Heart left ventricle (tissue), 13 donors: Measurements from ENCODE around the gene CD200R1.

Experiments used
- CTCF ChIP-seq, 12 donors: fragments of 200-600 bp; sonication (generic) in 4 of 12; IDR thresholded peaks; one replicate each; pipeline versions ENCODE4 v1.5.0 to v1.8.0; 2018 to 2022; ENCODE audit warnings: antibody characterized with exemption in 12 of 12, mild to moderate bottlenecking in 5 of 12
- POLR2A ChIP-seq, 2 donors: fragments of 450-650 bp; IDR thresholded peaks; one replicate each; pipeline ENCODE4 v1.6.1; 2017; ENCODE audit warnings: antibody characterized with exemption in 2 of 2, mild to moderate bottlenecking in 2 of 2, moderate library complexity in 2 of 2
- donor health status: ischemic (EF 13 %, LVEDD 7.1; RV severe dilation, severe dysfunction).
- donor health status: DM: no; HTN: yes; CAD: no.
- donor health status: DM: no; HTN: no; CAD: no.
- donor health status: ischemic (EF 25% LVEDD 6.9; RV normal size, moderate dysfunction).
- donor health status: ischemic (EF 25% LVEDD 5.7; RV mildly dilated, moderate dysfunction).
- donor health status: ischemic (EF 35%, LVEDD 5.7; RV mildly dilated, moderate dysfunction).
- donor health status: nonischemic (EF 11% LVEDD 7.7; RV severe dilation, severe dysfunction).
- donor health status: DM: yes; HTN: yes; CAD: no.
- donor health status: PGD.
- donor health status: ischemic (EF 29% LVEDD 5.4; RV normal size, mild dysfunction).
- donor health status: nonischemic (EF 23%, LVEDD 6.1; RV moderate dilation, normal function).

DNA sequence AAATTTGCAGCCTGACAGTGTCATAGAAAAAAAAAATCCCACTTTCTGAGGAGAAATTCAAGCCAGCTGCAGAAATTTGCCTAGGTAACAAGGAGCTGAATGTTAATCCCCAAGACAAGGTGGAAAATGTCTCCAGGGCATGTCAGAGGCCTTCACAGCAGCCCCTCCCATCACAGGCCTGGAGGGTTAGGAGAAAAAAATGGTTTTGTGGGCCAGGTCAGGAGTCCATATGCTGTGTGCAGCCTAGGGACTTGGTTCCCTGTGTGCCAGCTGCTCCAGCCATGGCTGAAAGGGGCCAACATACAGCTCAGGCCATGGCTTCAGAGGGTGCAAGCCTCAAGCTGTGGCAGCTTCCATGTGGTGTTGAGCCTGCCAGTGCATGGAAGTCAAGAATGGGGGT, 11.2 kb downstream of the CD200R1 start:
- TF ChIP-seq CTCF (IDR thresholded peaks at IDR 0.05) (no peak), POLR2A (IDR thresholded peaks at IDR 0.05) (no peak)
